Cardiac muscle cell (in vitro differentiated cells and primary cell): ENCODE measurements around the gene USP9X. TPM values are rescaled to one million over a fixed set of nuclear protein-coding genes. Genes with fewer than 3 reads are reported as not detected.
"Not testable (repeated sequence)": the region's sequence is repeated elsewhere in the genome, so short reads cannot be mapped to it uniquely, and the experiment has no call there.

ENCODE experiments used
- DNase-seq, 2 donors: peaks; one replicate each; pipeline versions ENCODE4 v3.0.0 to v3.0.0-alpha.2; 2010 to 2017; ENCODE audit warnings: low read depth in 1 of 2, low spot score in 1 of 2
- H3K27ac ChIP-seq: fragments of 200-600 bp; sonication (generic); 2 replicates; pipeline ENCODE4 v1.5.1; 2016
- H3K27me3 ChIP-seq: fragments of 200-600 bp; sonication (generic); 2 replicates; pipeline ENCODE4 v1.6.0; 2016; ENCODE audit warnings: control low read depth
- H3K36me3 ChIP-seq: fragments of 200-600 bp; sonication (generic); 2 replicates; pipeline ENCODE4 v1.5.1; 2016; ENCODE audit warnings: control low read depth
- H3K4me1 ChIP-seq: fragments of 200-600 bp; sonication (generic); 2 replicates; pipeline ENCODE4 v1.8.1; 2017; ENCODE audit warnings: low read depth, mild to moderate bottlenecking, mixed run types
- H3K4me3 ChIP-seq: fragments of 200-600 bp; sonication (generic); 2 replicates; pipeline ENCODE4 v1.5.1; 2016; ENCODE audit warnings: mild to moderate bottlenecking
- H3K9me3 ChIP-seq: fragments of 200-600 bp; sonication (generic); 2 replicates; pipeline ENCODE4 v1.5.1; 2017; ENCODE audit warnings: low read depth, mild to moderate bottlenecking, control low read depth
- CTCF ChIP-seq: IDR thresholded peaks from 2 replicates; pipeline ENCODE4 v1.5.1; 2012; ENCODE audit warnings: low read depth, mild to moderate bottlenecking, low read length
- polyA plus RNA-seq: library from polyadenylated mRNA; unstranded; fragments of >200 nt; fragmentation: Nextera tagmentation; extraction: Ambion mirVana; gene quantifications from 2 replicates; pipeline ENCODE4 v1.2.1, GENCODE V29; 2016
- total RNA-seq: library from RNA; depleted of rRNA; stranded (reverse); fragments of >200 nt; gene quantifications from 2 replicates; pipeline ENCODE4 v1.2.3, GENCODE V29; 2016

Gene USP9X
- total and polyA plus RNA-seq, 2 experiments from 2014 or later: 43.1 to 95.6 TPM

- H3K27me3 ChIP-seq: no peaks in the 10 kb centered on the region
- no peak overlapping the region for H3K27ac ChIP-seq
- H3K9me3 ChIP-seq: no peaks in the 10 kb centered on the region
- H3K4me1 ChIP-seq: peaks cover 24% of the 10 kb centered on the region
- H3K4me3 ChIP-seq: no peak overlapping the region
- no peak for TF ChIP-seq CTCF
- DNase-seq: no peak
- no peaks in the 10 kb centered on the region for H3K36me3 ChIP-seq
Observed at GRCh38 chrX:41105005-41105404, 19.8 kb downstream of the USP9X start.

GRCh38 chrX:41106257-41106656 is 21.0 kb downstream of the USP9X start:
- H3K4me3 ChIP-seq: not testable (repeated sequence)

GRCh38 chrX:41108007-41108406 is 22.8 kb downstream of the USP9X start:
- Histone ChIP-seq H3K4me1 (peaks cover 24% of the 10 kb centered on the region), H3K9me3 (no peaks in the 10 kb centered on the region), H3K27ac (peak overlapping the region; percentile 76), H3K27me3 (no peaks in the 10 kb centered on the region), H3K4me3 (no peak overlapping the region), H3K36me3 (no peaks in the 10 kb centered on the region)
- TF ChIP-seq CTCF: no peak
- DNase-seq: no peak

More at GRCh38 chrX:41106257-41106656, 21.0 kb downstream of the USP9X start:
- H3K9me3 ChIP-seq, DNase-seq, H3K27me3 ChIP-seq, H3K36me3 ChIP-seq, H3K27ac ChIP-seq: not testable (repeated sequence)
- H3K4me1 ChIP-seq: peaks cover 24% of the 10 kb centered on the region

- H3K27ac ChIP-seq: peak overlapping the region; percentile 76
- H3K4me3 ChIP-seq: no peak overlapping the region
- H3K9me3 ChIP-seq: no peaks in the 10 kb centered on the region
- DNase-seq: no peak
- peaks cover 24% of the 10 kb centered on the region for H3K4me1 ChIP-seq
- H3K36me3 ChIP-seq: no peaks in the 10 kb centered on the region
- no peak for TF ChIP-seq CTCF
- no peaks in the 10 kb centered on the region for H3K27me3 ChIP-seq
Observed at GRCh38 chrX:41108463-41109205, 23.4 kb downstream of the USP9X start.

- H3K27ac ChIP-seq: peak overlapping the region; percentile 18
- TF ChIP-seq CTCF: no peak
Observed at GRCh38 chrX:41110801-41111625, 25.8 kb downstream of the USP9X start.

GRCh38 chrX:41115104-41115425 is 29.8 kb downstream of the USP9X start:
- H3K27ac ChIP-seq, H3K4me1 ChIP-seq, H3K9me3 ChIP-seq, H3K36me3 ChIP-seq, H3K4me3 ChIP-seq, H3K27me3 ChIP-seq: not testable (repeated sequence)
- DNase-seq: peak; percentile 44 to 66
- peak; percentile 53 for TF ChIP-seq CTCF

More at GRCh38 chrX:41110801-41111625, 25.8 kb downstream of the USP9X start:
- Histone ChIP-seq H3K9me3 (no peaks in the 10 kb centered on the region), H3K36me3 (no peaks in the 10 kb centered on the region), H3K4me1 (peaks cover 24% of the 10 kb centered on the region), H3K27me3 (no peaks in the 10 kb centered on the region), H3K4me3 (no peak overlapping the region)
- DNase-seq: peak in 1 of 2 donors; percentile 56
